Neural progenitor cell (in vitro differentiated cells): ENCODE results near the gene MACROD1.

Experiments
- CTCF ChIP-seq: fragments of 200-600 bp; sonication (generic); IDR thresholded peaks from 2 replicates; pipeline ENCODE4 v1.5.1; 2017; ENCODE audit warnings: antibody characterized with exemption, mild to moderate bottlenecking
- EZH2 ChIP-seq: fragments of 200-600 bp; sonication (generic); IDR thresholded peaks from 2 replicates; pipeline ENCODE4 v1.6.1; 2017; ENCODE audit warnings: antibody characterized with exemption, mild to moderate bottlenecking, moderate library complexity
- EZH2phosphoT487 ChIP-seq: fragments of 200-600 bp; sonication (generic); IDR thresholded peaks from 2 replicates; pipeline ENCODE4 v1.6.1; 2017; ENCODE audit warnings: antibody characterized with exemption

GRCh38 chr11:64183890-64184289, 18.0 kb upstream of the MACROD1 start:
- no peak for TF ChIP-seq EZH2
- TF ChIP-seq CTCF = no peak
- TF ChIP-seq EZH2phosphoT487 = no peak
